HCT116 (cell line): ENCODE data around the gene RAP2B. TPM values are rescaled to one million over a fixed set of nuclear protein-coding genes. Genes with fewer than 3 reads are reported as not detected.

Experiments used
- ATAC-seq: fragments of 200-7000 bp; cut with Tn5 transposase; 2 replicates; pipeline ENCODE4 v1.9.1; 2020; ENCODE audit warnings: mild to moderate bottlenecking, moderate library complexity
- BruUV-seq: library from RNA; stranded (reverse); fragments of 400-500 nt; replicated peaks from 2 replicates; lab custom pipeline; 2021; lab: Mats Ljungman, UMichigan
- CTCF ChIA-PET: fragments of 300-600 bp; sonication (Branson Sonifier 250); formaldehyde crosslinking; loops from one replicate; lab custom pipeline; 2021; ENCODE audit warnings: antibody characterized with exemption; lab: Charles Lee
- POLR2A ChIA-PET: fragments of 300-600, 350-600 bp; sonication (Branson Sonifier 250); formaldehyde crosslinking; loops from one replicate; lab custom pipeline; 2021; ENCODE audit warnings: antibody characterized with exemption; lab: Charles Lee
- RAD21 ChIA-PET, 2 experiments: fragments of 300-600 bp; sonication (Branson Sonifier 250); formaldehyde crosslinking; loops; one replicate each; lab custom pipeline; 2023; ENCODE audit warnings: low total read pairs in 2 of 2; ENCODE audit not compliant: uncharacterized antibody in 2 of 2, unreplicated experiment in 2 of 2, low non-redundant PET in 1 of 2; lab: Charles Lee
- DNase-seq: peaks from one replicate; pipeline ENCODE4 v3.0.0-alpha.2; 2010; ENCODE audit warnings: low read depth, low spot score
- H2AFZ ChIP-seq: fragments of 200-600 bp; shearing (Covaris generic), sonication (generic); 2 replicates; pipeline ENCODE4 v1.6.1; 2017; ENCODE audit warnings: low read depth, mixed run types, mixed read lengths, antibody characterized with exemption, low read length; ENCODE audit not compliant: poor library complexity, severe bottlenecking
- H3K27ac ChIP-seq: 2 replicates; pipeline ENCODE4 v1.5.1; 2012; ENCODE audit warnings: low read depth, low read length
- H3K27me3 ChIP-seq: fragments of 200-600 bp; sonication (generic); 2 replicates; pipeline ENCODE4 v1.6.1; 2016; ENCODE audit warnings: mixed run types, low read length, mixed read lengths; ENCODE audit not compliant: insufficient read depth
- H3K36me3 ChIP-seq, 2 experiments: fragments of 200-500 bp in 1 of 2; fragments of 200-600 bp in 1 of 2; sonication (Bioruptor generic) in 1 of 2; sonication (generic) in 1 of 2; 2 replicates each; pipeline versions ENCODE4 v1.5.1 to v1.6.1; 2014 to 2016; ENCODE audit warnings: low read length in 2 of 2, inconsistent platforms in 1 of 2, mixed read lengths in 1 of 2, mixed run types in 1 of 2; ENCODE audit not compliant: insufficient read depth in 2 of 2, control insufficient read depth in 1 of 2
- H3K4me1 ChIP-seq, 2 experiments: fragments of 200-600 bp in 1 of 2; sonication (generic) in 1 of 2; 2 replicates each; pipeline versions ENCODE4 v1.5.1 to v1.6.1; 2012 to 2017; ENCODE audit warnings: low read length in 2 of 2, inconsistent platforms in 1 of 2, mild to moderate bottlenecking in 1 of 2, mixed read lengths in 1 of 2, mixed run types in 1 of 2, moderate library complexity in 1 of 2; ENCODE audit not compliant: insufficient read depth in 2 of 2, control insufficient read depth in 1 of 2
- H3K4me2 ChIP-seq: fragments of 200-600 bp; sonication (generic); 2 replicates; pipeline ENCODE4 v1.6.1; 2017; ENCODE audit warnings: mixed run types, low read length, mixed read lengths
- H3K4me3 ChIP-seq, 2 experiments: fragments of 200-600 bp in 1 of 2; sonication (generic) in 1 of 2; replicated peaks in 1 of 2; 2 replicates each; pipeline ENCODE4 v1.5.1; 2011 to 2016; ENCODE audit warnings: low read length in 2 of 2, control low read depth in 1 of 2, low read depth in 1 of 2, mild to moderate bottlenecking in 1 of 2, mixed read lengths in 1 of 2, mixed run types in 1 of 2
- H3K79me2 ChIP-seq: fragments of 200-600 bp; sonication (generic); 2 replicates; pipeline ENCODE4 v1.6.1; 2017; ENCODE audit warnings: mild to moderate bottlenecking, mixed run types, low read length, moderate library complexity, mixed read lengths; ENCODE audit not compliant: insufficient read depth
- H3K9ac ChIP-seq: fragments of 200-600 bp; sonication (generic); 2 replicates; pipeline ENCODE4 v1.6.1; 2016; ENCODE audit warnings: low read length, mixed read lengths
- H3K9me2 ChIP-seq: fragments of 200-600 bp; sonication (generic), shearing (Covaris generic); 2 replicates; pipeline ENCODE4 v1.6.1; 2017; ENCODE audit warnings: mixed run types, mild to moderate bottlenecking, moderate library complexity; ENCODE audit not compliant: insufficient read depth
- H3K9me3 ChIP-seq, 2 experiments: fragments of 200-500 bp in 1 of 2; fragments of 200-600 bp in 1 of 2; sonication (Bioruptor generic) in 1 of 2; sonication (generic) in 1 of 2; 2 replicates each; pipeline ENCODE4 v1.6.1; 2014 to 2017; ENCODE audit warnings: low read length in 2 of 2, mixed read lengths in 2 of 2, inconsistent platforms in 1 of 2, low read depth in 1 of 2, mild to moderate bottlenecking in 1 of 2, mixed run types in 1 of 2, moderate library complexity in 1 of 2; ENCODE audit not compliant: control insufficient read depth in 1 of 2, insufficient read depth in 1 of 2
- H4K20me1 ChIP-seq: fragments of 200-600 bp; sonication (generic), shearing (Covaris generic); 2 replicates; pipeline ENCODE4 v1.6.1; 2017; ENCODE audit warnings: mixed run types, mild to moderate bottlenecking, moderate library complexity; ENCODE audit not compliant: insufficient read depth
- CEBPB ChIP-seq: IDR thresholded peaks from 2 replicates; pipeline ENCODE4 v1.6.1; 2012; ENCODE audit warnings: low read depth
- CTCF ChIP-seq, 3 experiments: fragments of 200-600 bp in 1 of 3; sonication (generic) in 1 of 3; IDR thresholded peaks in 2 of 3; conservative IDR thresholded peaks in 1 of 3; 2 replicates each; pipeline ENCODE4 v1.5.1; 2012 to 2017; ENCODE audit warnings: low read depth in 2 of 3, low read length in 2 of 3, antibody characterized with exemption in 1 of 3, borderline replicate concordance in 1 of 3, control low read depth in 1 of 3, mild to moderate bottlenecking in 1 of 3, mixed read lengths in 1 of 3, mixed run types in 1 of 3, moderate library complexity in 1 of 3; ENCODE audit not compliant: insufficient read depth in 1 of 3
- EGR1 ChIP-seq: IDR thresholded peaks from 2 replicates; pipeline ENCODE4 v1.6.1; 2012; ENCODE audit warnings: low read depth
- ELF1 ChIP-seq: IDR thresholded peaks from 2 replicates; pipeline ENCODE4 v1.6.1; 2012; ENCODE audit warnings: low read depth, borderline replicate concordance
- EZH2 ChIP-seq: fragments of 200-600 bp; sonication (generic); IDR thresholded peaks from 2 replicates; pipeline ENCODE4 v1.6.1; 2017; ENCODE audit warnings: antibody characterized with exemption, mixed run types
- EZH2phosphoT487 ChIP-seq: fragments of 200-600 bp; IDR thresholded peaks from 2 replicates; pipeline ENCODE4 v1.6.1; 2018; ENCODE audit warnings: antibody characterized with exemption, borderline replicate concordance
- FOSL1 ChIP-seq: IDR thresholded peaks from 2 replicates; pipeline ENCODE4 v1.6.1; 2012; ENCODE audit warnings: low read depth
- JUND ChIP-seq: IDR thresholded peaks from 2 replicates; pipeline ENCODE4 v1.6.1; 2012
- POLR2AphosphoS5 ChIP-seq: IDR thresholded peaks from 2 replicates; pipeline ENCODE4 v1.6.1; 2011; ENCODE audit warnings: mild to moderate bottlenecking, low read depth, low read length, moderate library complexity
- SIN3A ChIP-seq: IDR thresholded peaks from 2 replicates; pipeline ENCODE4 v1.6.1; 2012; ENCODE audit warnings: low read depth
- SP1 ChIP-seq: IDR thresholded peaks from 2 replicates; pipeline ENCODE4 v1.6.1; 2012; ENCODE audit warnings: low read depth
- TCF7L2 ChIP-seq: IDR thresholded peaks from 2 replicates; pipeline ENCODE4 v1.7.0; 2011; ENCODE audit warnings: borderline replicate concordance, inconsistent platforms; ENCODE audit not compliant: insufficient read depth, insufficient read length; ENCODE audit errors: extremely low read depth
- YY1 ChIP-seq: IDR thresholded peaks from 2 replicates; pipeline ENCODE4 v1.6.1; 2011; ENCODE audit warnings: low read length, low read depth, moderate library complexity, mild to moderate bottlenecking; ENCODE audit not compliant: insufficient replicate concordance; ENCODE audit errors: extremely low read depth
- ZBTB33 ChIP-seq: IDR thresholded peaks from 2 replicates; pipeline ENCODE4 v1.6.1; 2011; ENCODE audit warnings: mild to moderate bottlenecking, low read length, moderate library complexity; ENCODE audit not compliant: insufficient replicate concordance; ENCODE audit errors: extremely low read depth
- ZNF274 ChIP-seq: fragments of 200-500 bp; sonication (Bioruptor generic); IDR thresholded peaks from 2 replicates; pipeline ENCODE4 v1.6.1; 2014; ENCODE audit warnings: mild to moderate bottlenecking, low read depth, low read length, inconsistent platforms
- intact Hi-C: fragments of 100-400 bp; cut with micrococcal nuclease; formaldehyde crosslinking; loops from 2 replicates; pipeline ENCODE4 v1.10.0; 2022
- total RNA-seq: library from RNA; stranded (reverse); gene quantifications from one replicate; pipeline ENCODE4 v1.2.1, GENCODE V29; 2021; ENCODE audit not compliant: unreplicated experiment
- TF ChIP-seq, protein P1 (sequence below): IDR thresholded peaks from 2 replicates; pipeline ENCODE4 v1.6.1; 2012
- TF ChIP-seq, protein P2 (sequence below): IDR thresholded peaks from 2 replicates; pipeline ENCODE4 v1.6.1; 2012

The RAP2B gene
- total RNA-seq, 1 experiment from 2014 or later = 24.2 TPM

- BruUV-seq = no TSS peak
- H3K9me2 ChIP-seq = no peaks in the 10 kb centered on the region
- intact Hi-C loops = no loop called here
- CTCF ChIA-PET = no interaction called here
- POLR2A ChIA-PET = no interaction called here
- no peak overlapping the region for H2AFZ ChIP-seq
- no peak overlapping the region for H3K27ac ChIP-seq
- RAD21 ChIA-PET = no interaction called here
- no peak overlapping the region for H3K4me3 ChIP-seq
- no peaks in the 10 kb centered on the region for H3K9me3 ChIP-seq
- ATAC-seq (no peak), DNase-seq (no peak)
- H3K36me3 ChIP-seq = no peaks in the 10 kb centered on the region
- H3K27me3 ChIP-seq = no peaks in the 10 kb centered on the region
- no peak overlapping the region for H3K4me2 ChIP-seq
- peaks cover 0 to 4% of the 10 kb centered on the region in 2 experiments; a peak in 2 of 4 replicates for H3K4me1 ChIP-seq
- no peak overlapping the region for H3K9ac ChIP-seq
- H4K20me1 ChIP-seq = no peaks in the 10 kb centered on the region
- TF ChIP-seq ZBTB33 = no peak
- no peak for TF ChIP-seq ELF1
- no peak for TF ChIP-seq SP1
- TF ChIP-seq JUND = no peak
- no peak for TF ChIP-seq CTCF (IDR thresholded peaks at IDR 0.05 in 2 of 3, conservative IDR thresholded peaks at IDR 0.05 in 1 of 3; ENCODE audit: borderline replicate concordance in 1 of 3, insufficient read depth in 1 of 3, low read depth in 2 of 3, low read length in 2 of 3)
- TF ChIP-seq SIN3A = no peak
- TF ChIP-seq POLR2AphosphoS5 = no peak
- no peak for TF ChIP-seq FOSL1
- TF ChIP-seq TCF7L2 = no peak
- TF ChIP-seq, protein P1, sequence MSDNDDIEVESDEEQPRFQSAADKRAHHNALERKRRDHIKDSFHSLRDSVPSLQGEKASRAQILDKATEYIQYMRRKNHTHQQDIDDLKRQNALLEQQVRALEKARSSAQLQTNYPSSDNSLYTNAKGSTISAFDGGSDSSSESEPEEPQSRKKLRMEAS = no peak
- TF ChIP-seq, protein P2, sequence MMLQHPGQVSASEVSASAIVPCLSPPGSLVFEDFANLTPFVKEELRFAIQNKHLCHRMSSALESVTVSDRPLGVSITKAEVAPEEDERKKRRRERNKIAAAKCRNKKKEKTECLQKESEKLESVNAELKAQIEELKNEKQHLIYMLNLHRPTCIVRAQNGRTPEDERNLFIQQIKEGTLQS = no peak
- TF ChIP-seq EZH2 = no peak
- TF ChIP-seq CEBPB = no peak
- no peak for TF ChIP-seq EGR1
- TF ChIP-seq ZNF274 = no peak
- TF ChIP-seq EZH2phosphoT487 = no peak
- no peak for TF ChIP-seq YY1
- no peaks in the 10 kb centered on the region for H3K79me2 ChIP-seq
Measured at GRCh38 chr3:153215497-153215896, 53.5 kb downstream of the RAP2B start.
